K562 (cell line): ENCODE results near the gene DHRS13. TPM values are rescaled to one million over a fixed set of nuclear protein-coding genes. Genes with fewer than 3 reads are reported as not detected.

Experiments used
- ATAC-seq: fragments of 200-7000 bp; cut with Tn5 transposase; 3 replicates; pipeline ENCODE4 v1.9.1; 2020; ENCODE audit warnings: moderate library complexity
- BruUV-seq: library from RNA; stranded (reverse); fragments of 400-500 nt; replicated peaks from 2 replicates; lab custom pipeline; 2021; lab: Mats Ljungman, UMichigan
- CTCF ChIA-PET: fragments of 300-600 bp; formaldehyde crosslinking; extraction: SDS; loops from one replicate; lab custom pipeline; 2021; ENCODE audit warnings: low intra/inter-chr PET ratio; lab: Yijun Ruan, JAX
- POLR2A ChIA-PET: fragments of 300-600, 350-650 bp; sonication (Branson Sonifier 250); formaldehyde crosslinking; extraction: SDS; loops from one replicate; lab custom pipeline; 2021; ENCODE audit warnings: antibody characterized with exemption, inconsistent platforms; lab: Yijun Ruan, JAX
- DNase-seq, 4 experiments: peaks; one replicate each; pipeline versions ENCODE4 v3.0.0 to v3.0.0-alpha.2; 2011 to 2018; ENCODE audit warnings: low spot score in 3 of 4, mixed read lengths in 3 of 4; ENCODE audit errors: extremely low read depth in 1 of 4
- FAIRE-seq: peaks from 2 replicates; lab custom pipeline; 2011; peaks lifted over from hg19 to GRCh38; lab: Jason Lieb, UNC
- H2AFZ ChIP-seq: 2 replicates; pipeline ENCODE4 v1.6.0; 2011; ENCODE audit warnings: low read depth, low read length, control low read depth, inconsistent platforms
- H3K27ac ChIP-seq: fragments of 200-600 bp; 3 replicates; pipeline ENCODE4 v1.8.0; 2011; ENCODE audit warnings: low read depth, mild to moderate bottlenecking, control low read depth, inconsistent platforms, low read length, moderate library complexity, mixed read lengths; ENCODE audit errors: extremely low read depth
- H3K27me3 ChIP-seq, 2 experiments: fragments of 300-600 bp in 1 of 2; 2 replicates in 1 of 2; 3 replicates in 1 of 2; pipeline versions ENCODE4 v1.6.0 to v1.8.0; 2011; ENCODE audit warnings: inconsistent platforms in 2 of 2, low read length in 2 of 2, mild to moderate bottlenecking in 1 of 2, mixed read lengths in 1 of 2, moderate library complexity in 1 of 2; ENCODE audit not compliant: control insufficient read depth in 2 of 2, insufficient read depth in 2 of 2
- H3K36me3 ChIP-seq: fragments of 300-600 bp; 3 replicates; pipeline ENCODE4 v1.8.0; 2011; ENCODE audit warnings: mild to moderate bottlenecking, low read length, inconsistent platforms; ENCODE audit not compliant: control insufficient read depth, insufficient read depth
- H3K4me1 ChIP-seq, 2 experiments: fragments of 200-600 bp in 1 of 2; replicated peaks in 1 of 2; 2 replicates in 1 of 2; 3 replicates in 1 of 2; pipeline versions ENCODE4 v1.5.1 to v1.8.0; 2011; ENCODE audit warnings: inconsistent platforms in 2 of 2, low read length in 2 of 2, mild to moderate bottlenecking in 1 of 2, mixed read lengths in 1 of 2, moderate library complexity in 1 of 2; ENCODE audit not compliant: control insufficient read depth in 2 of 2, insufficient read depth in 2 of 2
- H3K4me2 ChIP-seq: 2 replicates; pipeline ENCODE4 v1.6.1; 2011; ENCODE audit warnings: low read length, control low read depth, inconsistent platforms, mixed read lengths; ENCODE audit not compliant: insufficient read depth
- H3K4me3 ChIP-seq: fragments of 200-600 bp; sonication (generic), shearing (Covaris generic); 2 replicates; pipeline ENCODE4 v1.5.1; 2016; ENCODE audit warnings: control low read depth, inconsistent platforms
- H3K79me2 ChIP-seq: fragments of 200-600 bp; 3 replicates; pipeline ENCODE4 v1.8.0; 2011; ENCODE audit warnings: low read length, inconsistent platforms; ENCODE audit not compliant: control insufficient read depth, insufficient read depth
- H3K9ac ChIP-seq, 2 experiments: 2 replicates each; pipeline versions ENCODE4 v1.6.0 to v1.6.1; 2011; ENCODE audit warnings: low read depth in 2 of 2, low read length in 2 of 2, control low read depth in 1 of 2, inconsistent platforms in 1 of 2, mild to moderate bottlenecking in 1 of 2, mixed read lengths in 1 of 2; ENCODE audit not compliant: insufficient read depth in 1 of 2
- H3K9me1 ChIP-seq: one replicate; pipeline ENCODE4 v1.6.0; 2011; ENCODE audit warnings: inconsistent platforms, mild to moderate bottlenecking, low read length, moderate library complexity; ENCODE audit not compliant: control insufficient read depth, insufficient read depth
- H3K9me3 ChIP-seq: replicated peaks from 2 replicates; pipeline ENCODE4 v1.5.1; 2011; ENCODE audit warnings: low read depth, low read length, inconsistent platforms; ENCODE audit not compliant: control insufficient read depth, insufficient read depth
- H4K20me1 ChIP-seq: replicated peaks from 2 replicates; pipeline ENCODE4 v1.6.1; 2011; ENCODE audit warnings: low read length, inconsistent platforms, mixed read lengths; ENCODE audit not compliant: control insufficient read depth, insufficient read depth
- BRCA1 ChIP-seq, 2 experiments: fragments of 450-650 bp in 1 of 2; sonication (generic) in 1 of 2; formaldehyde crosslinking in 1 of 2; IDR thresholded peaks; 2 replicates each; pipeline versions ENCODE4 v1.5.0 to v1.6.1; 2017 to 2020; ENCODE audit warnings: mild to moderate bottlenecking in 1 of 2, missing genetic modification reagents in 1 of 2
- CAMTA2 ChIP-seq: fragments of 250-450 bp; sonication (Bioruptor Pico); conservative IDR thresholded peaks from 2 replicates; pipeline ENCODE4 v1.5.1; 2022
- CHCHD3 ChIP-seq: fragments of 250-450 bp; sonication (Bioruptor Pico); IDR thresholded peaks from 2 replicates; pipeline ENCODE4 v2.1.2; 2022; ENCODE audit warnings: mild to moderate bottlenecking
- CREM ChIP-seq: IDR thresholded peaks from 2 replicates; pipeline ENCODE4 v1.6.1; 2014; ENCODE audit warnings: antibody characterized with exemption, low read depth
- ELF2 ChIP-seq: fragments of 250-450 bp; sonication (Bioruptor Pico); IDR thresholded peaks from 2 replicates; pipeline ENCODE4 v1.5.0; 2021; ENCODE audit warnings: mild to moderate bottlenecking
- FOXM1 ChIP-seq, 2 experiments: fragments of 450-650 bp in 1 of 2; sonication (generic) in 1 of 2; formaldehyde crosslinking in 1 of 2; IDR thresholded peaks; 2 replicates each; pipeline versions ENCODE4 v1.6.1 to v1.9.0; 2017 to 2022; ENCODE audit warnings: low read depth in 2 of 2, mild to moderate bottlenecking in 2 of 2, missing genetic modification reagents in 1 of 2, moderate library complexity in 1 of 2
- HIVEP1 ChIP-seq: fragments of 250-450 bp; sonication (Bioruptor Pico); IDR thresholded peaks from 2 replicates; pipeline ENCODE4 v1.4.0; 2020; ENCODE audit warnings: mild to moderate bottlenecking
- HNRNPUL1 ChIP-seq: fragments of 200-400 bp; formaldehyde crosslinking; IDR thresholded peaks from 2 replicates; pipeline ENCODE4 v1.6.1; 2017; ENCODE audit warnings: low read length
- KLF1 ChIP-seq: fragments of 450-650 bp; IDR thresholded peaks from 2 replicates; pipeline ENCODE4 v1.6.1; 2016; ENCODE audit warnings: missing genetic modification characterization, missing compliant biosample characterization
- MAZ ChIP-seq, 2 experiments: fragments of 450-650 bp in 1 of 2; sonication (generic) in 1 of 2; formaldehyde crosslinking; IDR thresholded peaks in 1 of 2; conservative IDR thresholded peaks in 1 of 2; 2 replicates each; pipeline versions ENCODE4 v1.4.0 to v1.5.0; 2020; ENCODE audit warnings: mild to moderate bottlenecking in 1 of 2, missing genetic modification reagents in 1 of 2
- MECOM ChIP-seq: fragments of 250-450 bp; sonication (Bioruptor Pico); IDR thresholded peaks from 2 replicates; pipeline ENCODE4 v1.8.0; 2022; ENCODE audit warnings: inconsistent platforms
- PHF20 ChIP-seq: fragments of 450-650 bp; IDR thresholded peaks from 2 replicates; pipeline ENCODE4 v1.6.1; 2018; ENCODE audit not compliant: partially characterized antibody
- RBM15 ChIP-seq: fragments of 200-400 bp; formaldehyde crosslinking; IDR thresholded peaks from 2 replicates; pipeline ENCODE4 v1.6.1; 2018; ENCODE audit warnings: mild to moderate bottlenecking, low read length, moderate library complexity; ENCODE audit not compliant: insufficient read depth
- RFX5 ChIP-seq: IDR thresholded peaks from 2 replicates; pipeline ENCODE4 v1.6.1; 2011; ENCODE audit warnings: low read depth, mild to moderate bottlenecking, improper control_type of control experiment, low read length
- SETDB1 ChIP-seq: IDR thresholded peaks from one replicate; pipeline ENCODE4 v1.6.1; 2012; ENCODE audit warnings: low read length, control low read depth, inconsistent platforms
- SMAD4 ChIP-seq: fragments of 250-450 bp; sonication (Bioruptor Pico); conservative IDR thresholded peaks from 2 replicates; pipeline ENCODE4 v1.8.0; 2021; ENCODE audit warnings: inconsistent platforms, mild to moderate bottlenecking, moderate library complexity
- ZC3H11A ChIP-seq: IDR thresholded peaks from 2 replicates; pipeline ENCODE4 v1.6.1; 2012; ENCODE audit warnings: low read depth, low read length, improper control_type of control experiment
- ZNF384 ChIP-seq: IDR thresholded peaks from 2 replicates; pipeline ENCODE4 v1.6.1; 2012; ENCODE audit warnings: low read depth, low read length, improper control_type of control experiment
- WGBS: fragments of 100-300 bp; shearing (Covaris generic); methylation state at CpG from one replicate; pipeline ENCODE4 v1.1.6; 2016; ENCODE audit warnings: low coverage, mixed read lengths; ENCODE audit not compliant: insufficient coverage; ENCODE audit errors: missing lambda C conversion rate; 5-methylcytosine and 5-hydroxymethylcytosine counted together
- in situ Hi-C: fragments of 300-500 bp; cut with MboI; formaldehyde crosslinking; loops from 4 replicates; pipeline ENCODE4 v1.15.0; 2018; ENCODE audit warnings: inconsistent platforms, mixed read lengths
- intact Hi-C: fragments of 100-400 bp; cut with micrococcal nuclease; formaldehyde crosslinking; loops from 2 replicates; pipeline ENCODE4 v1.14.2; 2022
- polyA plus RNA-seq, 8 experiments: library from polyadenylated mRNA; depleted of rRNA in 4 of 8; stranded (reverse) in 5 of 8; unstranded in 3 of 8; fragments of >200 nt; fragmentation: Nextera tagmentation in 2 of 8; fragmentation: Illumina TruSeq in 1 of 8; extraction: Ambion mirVana in 2 of 8; extraction: Trizol in 1 of 8; gene quantifications; 2 replicates each; pipeline versions ENCODE4 v1.2.1 to v1.2.3, GENCODE V29; 2011 to 2014; ENCODE audit warnings: inconsistent platforms in 1 of 8, missing spikeins in 1 of 8
- total RNA-seq, 7 experiments: library from RNA; depleted of rRNA in 6 of 7; stranded (reverse); fragments of >200 nt in 6 of 7; fragmentation: Illumina TruSeq in 2 of 7; extraction: Trizol in 2 of 7; gene quantifications; 2 replicates each; pipeline versions ENCODE4 v1.2.1 to v1.2.3, GENCODE V29; 2011 to 2021; ENCODE audit warnings: low replicate concordance in 1 of 7
- TF ChIP-seq, protein P1 (sequence below): sonication (generic); formaldehyde crosslinking; IDR thresholded peaks from 2 replicates; pipeline ENCODE4 v1.8.0; 2022; ENCODE audit warnings: missing genetic modification reagents, mild to moderate bottlenecking, borderline replicate concordance

The DHRS13 gene
- total and polyA plus RNA-seq, 9 of the 15 experiments (the other 6 are each of a cell fraction or from before 2014, with no cell fraction given): 0.32 to 52.3 (median 34.3) TPM; not detected in 1

DNA sequence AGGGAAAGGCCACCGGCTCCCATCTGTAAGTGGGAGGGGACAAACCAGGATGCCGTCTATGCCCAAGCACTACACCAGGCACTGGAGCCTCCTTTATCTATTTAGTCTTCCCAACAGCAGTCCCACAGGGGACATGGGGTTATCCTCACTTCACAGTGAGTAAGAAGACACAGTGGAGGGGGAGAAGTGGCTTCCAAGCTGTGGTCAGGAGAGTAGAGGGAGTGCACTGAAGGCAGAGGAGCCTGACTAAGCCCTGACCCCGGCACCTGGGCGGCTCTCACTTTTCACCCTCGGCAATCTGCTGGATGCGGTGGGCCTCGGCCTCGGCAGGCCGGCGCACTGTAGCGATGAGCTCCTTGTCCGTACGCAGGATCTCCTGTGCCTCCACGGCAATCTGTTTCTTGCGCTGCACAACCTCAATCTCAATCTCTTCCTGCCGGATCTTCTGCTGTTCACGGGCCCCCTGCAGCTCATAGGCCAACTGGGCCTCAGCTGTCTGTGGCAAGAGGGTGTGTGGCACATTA is 21.3 kb downstream of the DHRS13 start:
- ATAC-seq: no peak
- H3K9me3 ChIP-seq: peaks cover 3% of the 10 kb centered on the region
- H3K36me3 ChIP-seq: peaks cover 77% of the 10 kb centered on the region
- no peaks in the 10 kb centered on the region for H3K27me3 ChIP-seq
- H3K4me2 ChIP-seq: no peak overlapping the region
- no peak for DNase-seq
- FAIRE-seq: no peak
- POLR2A ChIA-PET: interaction anchor here (0.6 to 4.3 kb wide), 12 partner anchors 10 to 170 kb away, joined by 3 to 29 read pairs (median 3); partner anchors contain the start of gene PROCA1
- H3K4me1 ChIP-seq: peaks cover 13 to 45% of the 10 kb centered on the region in 2 experiments; a peak in 4 of 5 replicates
- in situ Hi-C loops (no loop called here), intact Hi-C loops (no loop called here)
- H2AFZ ChIP-seq: no peak overlapping the region
- TF ChIP-seq SMAD4: no peak
- TF ChIP-seq KLF1 (tag): no peak
- no peak for TF ChIP-seq BRCA1 (IDR thresholded peaks at IDR 0.05)
- no peak for TF ChIP-seq BRCA1 (CRISPR knock-in tag; IDR thresholded peaks at IDR 0.05)
- TF ChIP-seq ZC3H11A: no peak
- TF ChIP-seq CREM: no peak
- no peak for TF ChIP-seq FOXM1 (IDR thresholded peaks at IDR 0.05; ENCODE audit: low read depth)
- TF ChIP-seq FOXM1 (CRISPR knock-in tag; IDR thresholded peaks at IDR 0.05; ENCODE audit: low read depth): no peak
- no peak for TF ChIP-seq HNRNPUL1
- no peak for TF ChIP-seq RFX5
- TF ChIP-seq, protein P1, sequence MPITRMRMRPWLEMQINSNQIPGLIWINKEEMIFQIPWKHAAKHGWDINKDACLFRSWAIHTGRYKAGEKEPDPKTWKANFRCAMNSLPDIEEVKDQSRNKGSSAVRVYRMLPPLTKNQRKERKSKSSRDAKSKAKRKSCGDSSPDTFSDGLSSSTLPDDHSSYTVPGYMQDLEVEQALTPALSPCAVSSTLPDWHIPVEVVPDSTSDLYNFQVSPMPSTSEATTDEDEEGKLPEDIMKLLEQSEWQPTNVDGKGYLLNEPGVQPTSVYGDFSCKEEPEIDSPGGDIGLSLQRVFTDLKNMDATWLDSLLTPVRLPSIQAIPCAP (CRISPR knock-in tag): no peak
- TF ChIP-seq MAZ (CRISPR knock-in tag; conservative IDR thresholded peaks at IDR 0.05 in 1 of 2, IDR thresholded peaks at IDR 0.05 in 1 of 2): no peak
- no peak for TF ChIP-seq CHCHD3 (CRISPR knock-in tag)
- TF ChIP-seq MECOM (CRISPR knock-in tag): no peak
- TF ChIP-seq PHF20: no peak
- no peak for TF ChIP-seq HIVEP1
- TF ChIP-seq ZNF384: no peak
- TF ChIP-seq SETDB1: no peak
- no peak for TF ChIP-seq CAMTA2 (CRISPR knock-in tag)
- TF ChIP-seq ELF2 (CRISPR knock-in tag): no peak
- no peak for TF ChIP-seq RBM15
- no TSS peak for BruUV-seq
- H3K4me3 ChIP-seq: no peak overlapping the region
- H3K9ac ChIP-seq: peak overlapping the region in 1 of 2 experiments; percentile 86; a peak in 2 of 4 replicates
- H4K20me1 ChIP-seq: no peaks in the 10 kb centered on the region; the same call in 1 of the 2 replicates
- CTCF ChIA-PET: no interaction called here
- WGBS: 81% methylated on average over 17 of the region's 17 CpGs
- H3K79me2 ChIP-seq: no peaks in the 10 kb centered on the region
- no peak overlapping the region for H3K27ac ChIP-seq
- H3K9me1 ChIP-seq: no peaks in the 10 kb centered on the region
